ENCODE results near the gene FER.
"Not testable (repeated sequence)": the region's sequence is repeated elsewhere in the genome, so short reads cannot be mapped to it uniquely, and the experiment has no call there.

Gene FER

DNA sequence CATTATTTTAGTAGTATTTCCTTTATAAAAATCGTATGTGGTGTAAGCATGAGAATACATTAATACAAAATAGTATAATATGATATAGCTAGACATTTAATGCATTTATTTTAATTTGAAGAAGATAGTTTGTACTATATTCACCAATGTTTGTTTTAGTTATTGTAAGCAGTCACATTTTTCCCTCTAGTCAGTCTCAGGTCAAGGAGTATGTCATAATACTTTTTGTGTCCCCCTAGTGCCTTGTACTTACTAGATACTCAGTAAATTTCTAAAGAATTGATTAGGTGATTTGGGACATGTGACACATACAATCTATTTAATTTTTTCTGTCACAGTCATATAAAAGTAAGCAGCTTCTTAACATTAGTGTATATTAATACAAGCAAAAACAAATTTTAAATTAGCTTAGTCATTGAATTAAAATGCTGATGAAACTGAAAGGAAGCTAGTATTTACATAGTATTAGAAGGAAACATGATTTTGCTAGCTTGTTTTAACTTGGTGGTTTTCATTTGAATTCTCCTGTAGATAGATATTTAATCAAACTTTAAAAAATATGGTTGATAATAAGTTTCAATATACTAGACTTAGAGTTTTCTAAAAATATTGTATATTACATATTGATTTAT lies 242.2 kb downstream of the FER start:
- DNase-seq = no peak

DNA sequence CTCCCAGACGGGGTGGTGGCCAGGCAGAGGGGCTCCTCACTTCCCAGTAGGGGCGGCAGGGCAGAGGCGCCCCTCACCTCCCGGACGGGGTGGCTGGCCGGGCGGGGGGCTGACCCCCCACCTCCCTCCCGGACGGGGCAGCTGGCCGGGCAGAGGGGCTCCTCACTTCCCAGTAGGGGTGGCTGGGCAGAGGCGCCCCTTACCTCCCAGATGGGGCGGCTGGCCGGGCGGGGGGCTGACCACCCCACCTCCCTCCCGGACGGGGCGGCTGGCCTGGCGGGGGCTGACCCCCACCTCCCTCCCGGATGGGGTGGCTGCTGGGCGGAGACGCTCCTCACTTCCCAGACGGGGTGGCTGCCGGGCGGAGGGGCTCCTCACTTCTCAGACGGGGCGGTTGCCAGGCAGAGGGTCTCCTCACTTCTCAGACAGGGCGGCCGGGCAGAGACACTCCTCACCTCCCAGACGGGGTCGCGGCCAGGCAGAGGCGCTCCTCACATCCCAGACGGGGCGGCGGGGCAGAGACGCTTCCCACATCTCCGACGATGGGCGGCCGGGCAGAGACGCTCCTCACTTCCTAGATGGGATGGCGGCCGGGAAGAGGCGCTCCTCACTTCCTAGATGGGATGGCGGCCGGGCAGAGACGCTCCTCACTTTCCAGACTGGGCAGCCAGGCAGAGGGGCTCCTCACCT lies 244.8 kb downstream of the FER start:
- DNase-seq = not testable (repeated sequence)

DNA sequence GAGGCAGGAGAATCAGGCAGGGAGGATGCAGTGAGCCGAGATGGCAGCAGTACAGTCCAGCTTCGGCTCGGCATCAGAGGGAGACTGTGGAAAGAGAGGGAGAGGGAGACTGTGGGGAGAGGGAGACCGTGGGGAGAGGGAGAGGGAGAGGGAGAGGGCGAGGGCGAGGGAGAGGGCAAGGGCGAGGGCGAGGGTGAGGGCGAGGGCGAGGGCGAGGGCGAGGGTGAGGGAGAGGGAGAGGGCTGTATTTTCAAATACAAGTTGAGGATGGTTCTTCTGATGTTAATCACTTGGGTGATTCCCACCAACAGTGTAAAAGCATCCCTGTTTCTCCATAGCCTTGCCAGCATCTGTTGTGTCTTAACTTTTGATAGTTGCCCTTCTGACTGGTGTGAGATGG lies 245.7 kb downstream of the FER start:
- DNase-seq = not testable (repeated sequence)

DNA sequence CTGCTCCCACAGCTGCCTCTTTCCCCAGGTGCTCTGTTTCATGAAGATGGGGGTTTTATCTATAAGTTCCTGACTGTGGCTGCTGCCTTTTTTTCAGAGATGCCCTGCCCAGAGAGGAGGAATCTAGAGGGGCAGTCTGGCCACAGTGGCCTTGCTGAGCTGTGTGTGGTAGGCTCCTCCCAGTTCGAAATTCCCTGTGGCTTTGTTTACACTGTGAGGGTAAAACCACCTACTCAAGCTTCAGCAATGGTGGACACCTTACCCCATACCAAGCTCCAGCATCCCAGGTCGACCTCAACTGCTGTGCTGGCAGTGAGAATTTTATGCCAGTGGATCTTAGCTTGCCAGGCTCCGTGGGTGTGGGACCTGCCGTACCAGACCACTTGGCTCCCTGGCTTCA lies 250.0 kb downstream of the FER start:
- no peak for DNase-seq

DNA sequence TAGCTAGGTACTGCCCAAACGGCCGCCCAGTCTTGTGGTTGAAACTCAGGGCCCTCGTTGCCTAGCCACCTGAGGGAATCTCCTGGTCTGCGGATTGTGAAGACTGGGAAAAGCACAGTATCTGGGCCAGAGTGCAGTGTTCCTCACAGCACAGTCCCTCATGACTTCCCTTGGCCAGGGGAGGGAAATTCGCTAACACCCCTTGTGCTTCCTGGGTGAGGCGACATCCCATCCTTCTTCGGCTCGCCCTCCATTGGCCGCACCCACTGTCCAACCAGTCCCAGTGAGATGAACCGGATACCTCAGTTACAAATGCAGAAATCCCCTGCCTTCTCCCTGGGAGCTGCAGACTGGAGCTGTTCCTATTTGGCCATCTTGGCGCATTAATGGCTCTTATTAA lies 250.5 kb downstream of the FER start:
- DNase-seq = no peak

DNA sequence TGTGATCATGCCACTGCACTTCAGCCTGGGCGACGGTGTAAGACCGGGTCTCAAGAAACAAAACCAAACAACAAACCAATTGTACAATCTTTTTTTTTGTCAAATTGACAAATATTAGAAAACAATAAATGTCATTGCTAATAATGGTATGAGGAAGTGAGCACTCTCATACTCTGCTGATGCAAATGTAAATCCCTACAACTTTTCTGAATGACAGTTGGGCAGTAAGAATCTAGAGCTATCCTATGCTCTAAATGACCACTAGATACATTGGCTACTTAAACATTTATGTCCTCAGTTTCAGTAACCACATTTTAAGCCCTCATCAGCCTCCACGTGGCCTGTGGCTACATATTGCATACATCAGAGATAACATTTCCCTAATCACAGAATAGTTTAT lies 256.2 kb downstream of the FER start:
- DNase-seq = no peak

DNA sequence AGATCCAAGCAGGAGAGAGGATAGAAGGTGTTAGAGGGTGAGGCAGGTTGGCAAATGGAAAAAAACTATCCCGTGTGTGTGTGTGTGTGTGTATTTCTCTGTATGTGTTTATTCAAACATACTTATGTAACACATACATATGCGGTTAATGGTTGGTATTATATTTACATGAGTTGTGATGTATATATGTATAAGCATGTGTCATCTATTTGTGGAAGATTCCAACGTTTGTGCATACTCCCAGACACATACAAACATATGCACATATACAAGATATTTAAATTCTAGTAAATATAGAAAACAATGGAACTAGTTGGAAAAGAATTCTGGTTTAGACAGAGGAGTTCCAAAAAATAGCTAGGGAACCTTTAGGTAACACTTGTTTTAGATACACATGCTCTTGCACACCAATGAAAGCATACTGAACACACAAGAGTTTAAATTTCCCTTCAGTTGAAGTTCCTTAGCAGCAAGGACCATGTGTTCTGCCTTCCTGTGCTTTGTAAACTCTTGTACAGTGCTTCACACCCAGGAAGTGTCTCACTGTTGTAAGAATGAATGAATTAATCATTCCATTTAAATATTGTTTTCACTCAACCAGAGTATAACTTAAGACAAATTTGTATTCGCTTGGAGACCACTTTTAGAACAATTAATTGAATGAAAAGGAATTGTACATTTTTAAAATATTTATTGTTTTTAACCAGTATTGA lies 257.8 kb downstream of the FER start:
- no peak for DNase-seq

DNA sequence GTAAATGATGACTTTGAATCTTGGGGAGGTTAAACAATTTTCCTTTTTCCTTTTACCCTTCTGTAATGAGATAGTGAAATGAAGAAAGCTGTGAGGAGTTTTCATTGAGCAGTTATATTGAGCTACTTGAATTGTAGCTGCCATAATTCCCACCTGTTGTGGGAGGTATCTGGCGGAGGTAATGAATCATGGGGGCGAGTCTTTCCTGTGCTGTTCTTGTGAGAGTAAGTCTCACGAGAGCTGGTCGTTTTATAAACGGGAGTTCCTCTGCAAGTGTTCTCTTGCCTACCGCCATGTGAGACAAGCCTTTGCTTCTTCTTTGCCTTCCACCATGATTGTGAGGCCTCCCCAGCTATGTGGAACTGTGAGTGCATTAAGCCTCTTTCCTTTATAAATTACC lies 258.4 kb downstream of the FER start:
- DNase-seq = no peak

DNA sequence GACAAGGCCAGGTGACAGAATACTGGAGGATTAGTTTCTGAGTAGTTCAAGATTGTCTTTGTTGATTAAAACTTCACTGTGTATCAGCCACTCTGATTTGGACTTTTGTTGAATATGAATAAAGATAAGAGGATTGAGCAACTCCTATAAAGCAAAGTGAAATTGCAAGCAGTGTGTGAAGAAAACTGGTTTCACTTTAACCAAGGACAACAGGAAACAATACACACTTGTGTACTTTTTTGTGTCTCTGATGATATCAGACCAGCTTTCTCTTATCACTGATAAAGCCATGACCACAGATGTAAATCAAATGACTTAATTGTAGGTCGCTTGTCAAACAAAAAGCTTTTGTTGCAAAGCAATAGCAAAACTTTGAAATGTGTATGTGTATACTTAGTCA lies 268.6 kb downstream of the FER start:
- DNase-seq = no peak

DNA sequence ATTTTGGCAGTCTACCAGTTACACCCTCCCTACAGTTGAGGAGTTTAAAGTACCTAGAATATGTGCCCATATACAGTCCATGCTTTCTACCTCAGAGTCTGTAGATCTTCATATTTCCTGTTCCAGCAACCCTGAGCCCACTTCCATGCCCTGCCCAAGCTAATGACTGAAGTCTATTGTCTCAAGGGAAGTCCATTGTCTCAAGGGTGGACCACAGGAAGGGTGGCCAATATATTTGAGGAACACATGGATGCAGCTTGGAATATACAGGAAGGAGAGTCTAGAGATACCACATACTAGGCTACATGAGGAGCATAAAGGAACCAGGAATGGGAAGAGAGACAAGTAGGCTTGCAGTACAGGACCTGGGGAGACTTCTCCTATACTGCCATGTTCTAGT lies 274.4 kb downstream of the FER start:
- no peak for DNase-seq

DNA sequence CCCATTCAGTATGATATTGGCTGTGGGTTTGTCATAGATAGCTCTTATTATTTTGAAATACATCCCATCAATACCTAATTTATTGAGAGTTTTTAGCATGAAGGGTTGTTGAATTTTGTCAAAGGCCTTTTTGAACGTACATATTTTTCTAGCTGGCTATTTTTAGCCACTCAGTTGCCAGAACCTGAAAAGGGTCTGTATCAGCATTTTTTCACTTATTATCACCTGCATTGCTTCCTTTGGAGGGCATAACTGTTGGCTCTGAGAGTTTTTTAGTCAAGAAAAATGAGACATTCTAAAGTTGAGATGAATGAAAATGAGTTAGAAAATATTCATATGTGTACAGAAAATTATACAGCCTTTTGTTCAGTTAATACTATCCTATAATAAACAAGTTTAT lies 278.0 kb downstream of the FER start:
- not testable (repeated sequence) for DNase-seq

DNA sequence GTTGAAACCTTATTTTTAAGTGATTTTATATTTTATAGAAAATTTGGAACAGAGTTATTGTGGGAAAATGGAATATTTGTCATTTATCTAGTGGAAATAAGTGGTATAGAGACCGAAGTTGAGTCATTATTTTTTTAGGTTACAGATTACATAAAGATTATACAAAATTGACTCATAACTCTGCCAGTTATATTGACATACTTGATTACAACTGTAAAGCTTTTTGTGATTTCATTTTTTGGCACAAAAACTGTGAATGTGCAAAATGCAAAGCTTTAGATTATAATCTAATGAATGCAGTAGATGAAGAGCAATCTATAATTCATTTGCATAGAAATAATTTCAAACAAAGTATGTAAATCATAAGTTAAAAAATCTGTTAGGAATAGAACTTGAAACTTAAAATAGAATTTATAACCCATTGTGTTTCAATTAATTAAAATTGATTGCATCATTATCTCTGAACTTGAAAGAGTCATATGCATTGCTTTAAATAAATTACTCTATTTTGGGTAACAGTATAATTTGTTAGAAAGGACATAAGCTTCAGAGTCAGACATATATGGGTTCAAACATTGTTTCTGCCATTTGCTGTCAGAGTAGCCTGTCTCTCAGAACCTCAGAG lies 280.4 kb downstream of the FER start:
- DNase-seq = no peak

DNA sequence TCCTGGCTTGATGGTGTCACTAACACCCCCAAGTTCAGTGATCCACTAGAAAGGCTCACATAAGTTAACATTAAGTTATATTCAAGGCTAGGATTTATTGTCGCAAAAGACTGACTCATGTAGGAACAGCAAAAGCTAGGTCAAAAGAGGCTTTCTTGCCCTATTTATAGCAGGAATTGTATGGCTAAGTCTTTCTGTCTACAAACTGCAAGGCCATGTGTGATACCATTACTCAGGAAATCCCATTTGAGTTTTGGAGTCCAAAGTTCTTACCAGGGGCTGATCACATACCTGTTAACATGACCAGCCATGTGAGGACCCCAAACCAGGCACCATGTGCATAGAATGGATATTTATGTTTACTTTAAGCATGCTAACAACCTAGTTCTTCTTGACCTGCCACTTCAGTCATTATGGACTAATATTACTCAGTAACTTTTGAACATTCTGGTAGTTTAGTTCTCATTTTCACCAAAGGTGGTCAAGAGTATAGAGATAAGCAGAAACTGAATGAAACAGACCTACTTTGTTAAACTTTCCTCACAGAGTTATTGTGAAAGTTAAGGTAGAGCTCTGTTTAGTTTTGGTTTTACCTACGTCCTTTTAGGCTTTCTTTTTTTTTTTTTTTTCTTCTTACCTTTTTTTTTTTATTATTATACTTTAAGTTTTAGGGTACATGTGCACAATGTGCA lies 281.1 kb downstream of the FER start:
- no peak for DNase-seq

DNA sequence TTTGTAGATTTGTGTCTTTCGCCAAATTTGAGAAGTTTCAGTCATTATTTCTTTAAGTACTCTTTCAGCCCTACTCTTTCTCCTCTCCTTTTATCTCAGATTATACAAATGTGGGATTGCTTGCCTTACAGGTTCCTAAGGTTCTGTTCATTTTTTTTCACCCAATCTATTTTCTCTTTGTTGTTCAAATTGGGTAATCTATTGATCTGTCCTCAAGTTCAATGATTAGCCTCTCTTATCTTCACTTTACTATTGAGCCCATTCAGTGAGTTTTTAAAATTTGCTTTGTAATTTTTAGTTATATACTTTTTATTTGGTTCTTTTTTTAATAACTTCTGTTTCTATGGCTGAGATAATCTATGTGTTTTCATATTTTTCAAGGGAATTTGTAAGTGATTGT lies 282.1 kb downstream of the FER start:
- DNase-seq = no peak

DNA sequence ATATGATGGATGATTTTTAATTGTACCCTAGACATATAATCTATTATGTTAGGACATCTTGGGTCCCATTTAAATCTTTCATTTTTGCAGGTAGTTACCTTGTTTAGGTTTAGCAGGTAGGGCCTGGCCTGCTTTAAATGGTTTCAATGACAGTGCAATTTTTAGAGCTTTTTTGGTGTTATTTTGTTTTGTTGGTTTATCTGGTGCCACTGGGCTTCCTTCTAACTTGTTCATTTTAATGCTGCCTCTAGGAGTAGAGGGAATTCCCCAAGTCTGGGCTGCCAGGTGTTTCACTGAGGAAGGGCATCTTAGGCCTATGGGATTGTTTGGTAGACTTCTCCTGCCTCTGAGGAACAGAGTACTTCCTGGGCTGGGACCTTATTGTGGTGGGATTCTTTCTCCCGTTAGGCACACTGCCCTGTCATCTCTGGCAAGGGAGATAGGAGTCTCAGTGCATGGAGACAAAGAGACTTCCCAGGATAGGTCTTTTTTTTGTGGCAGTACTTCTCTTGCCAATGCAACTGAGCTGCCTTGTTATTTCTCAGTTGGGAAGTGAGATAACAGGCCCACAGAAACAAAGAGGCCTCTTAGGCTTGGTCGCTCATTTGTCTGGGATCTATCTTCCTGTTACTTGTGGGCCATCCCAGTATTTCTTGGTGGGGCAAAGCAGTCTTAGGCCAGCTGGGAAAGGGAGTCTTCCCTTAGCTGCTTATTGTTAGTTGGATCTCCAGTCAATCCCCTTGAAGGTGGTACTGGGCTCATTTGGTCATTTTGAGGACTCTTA lies 282.9 kb downstream of the FER start:
- DNase-seq = no peak

DNA sequence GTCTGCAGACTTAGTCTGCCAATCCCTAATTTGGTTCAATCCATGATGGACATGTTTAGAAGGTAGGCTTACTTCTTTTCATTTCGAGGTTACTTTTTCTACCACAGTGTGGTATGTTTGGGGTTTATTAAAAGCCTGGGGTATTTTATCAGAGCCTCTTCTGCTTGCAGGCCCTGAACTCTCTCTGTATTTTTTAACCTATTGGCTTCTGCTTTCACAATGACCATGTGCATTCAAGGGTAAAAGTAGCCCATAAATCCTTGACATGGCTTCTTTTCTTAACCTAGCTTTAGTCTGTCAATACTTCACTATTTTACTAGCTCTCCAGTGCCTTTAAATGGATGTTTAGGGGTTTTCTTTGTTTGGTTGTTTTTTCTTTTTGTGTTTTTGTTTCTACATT lies 286.6 kb downstream of the FER start:
- DNase-seq = no peak

DNA sequence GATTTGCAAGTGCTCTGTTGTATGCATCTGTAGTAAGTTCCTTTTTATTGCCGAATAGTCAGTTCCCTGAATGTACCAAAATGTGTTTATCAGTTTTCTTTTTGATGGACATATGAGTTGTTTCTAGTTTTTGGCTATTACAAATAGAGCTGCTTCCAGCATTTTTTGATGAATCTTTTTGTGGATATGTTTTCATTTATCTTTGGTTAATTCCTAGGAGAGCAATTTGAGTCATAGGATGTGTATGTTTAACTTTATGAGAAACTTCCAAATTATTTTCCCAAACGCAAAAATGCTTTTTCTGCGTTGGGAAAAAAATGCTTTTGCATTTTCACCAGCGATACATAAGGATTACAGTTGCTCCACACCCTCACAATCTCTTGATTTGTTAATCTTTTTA lies 287.7 kb downstream of the FER start:
- DNase-seq = no peak

DNA sequence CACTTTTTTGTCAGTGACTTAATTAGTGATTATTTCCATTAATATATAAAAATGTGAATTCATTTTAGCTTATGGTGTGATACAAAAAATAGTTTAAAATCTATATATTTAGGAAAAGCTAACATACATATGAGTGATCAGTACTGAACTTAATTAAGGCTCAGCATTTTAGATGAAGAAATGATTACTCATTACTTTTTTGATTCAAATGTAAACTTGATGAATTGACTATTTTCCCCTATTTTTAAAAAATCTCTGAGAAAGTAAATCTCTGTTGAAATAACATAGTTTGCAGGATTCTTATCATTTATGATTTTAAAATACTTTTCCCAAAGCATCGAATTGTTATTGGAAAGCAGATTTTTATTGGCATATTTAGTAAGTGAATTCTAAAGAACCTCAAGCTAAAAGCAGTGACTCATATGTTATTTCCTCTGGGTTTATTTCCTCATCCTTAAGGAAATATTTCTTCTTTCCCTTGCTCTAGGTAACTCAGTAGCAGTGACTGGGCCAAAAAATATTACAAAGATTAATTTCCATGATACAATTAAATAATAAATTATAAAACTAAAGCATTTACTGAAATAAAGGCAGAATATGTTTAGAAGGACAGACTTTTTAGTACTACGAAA lies 290.6 kb downstream of the FER start:
- DNase-seq = no peak

DNA sequence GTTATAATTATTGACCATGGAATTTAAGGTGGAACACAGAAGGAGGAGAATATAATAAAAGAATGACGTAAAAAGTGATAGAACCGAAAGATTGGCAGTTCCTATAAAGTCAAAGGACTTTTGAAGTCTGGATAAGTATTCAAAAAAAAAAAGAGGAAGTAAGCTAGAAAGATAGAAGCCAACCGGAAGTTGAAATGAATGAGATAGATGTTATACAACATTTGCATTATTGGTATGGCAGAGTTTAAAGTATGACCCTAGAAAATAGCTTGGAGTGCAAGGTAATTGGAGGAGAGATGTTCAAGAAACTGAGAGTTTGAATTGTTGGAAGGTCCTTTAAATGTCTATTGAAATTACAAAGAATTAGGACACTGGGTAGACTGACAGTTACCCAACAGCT lies 293.6 kb downstream of the FER start:
- no peak for DNase-seq

DNA sequence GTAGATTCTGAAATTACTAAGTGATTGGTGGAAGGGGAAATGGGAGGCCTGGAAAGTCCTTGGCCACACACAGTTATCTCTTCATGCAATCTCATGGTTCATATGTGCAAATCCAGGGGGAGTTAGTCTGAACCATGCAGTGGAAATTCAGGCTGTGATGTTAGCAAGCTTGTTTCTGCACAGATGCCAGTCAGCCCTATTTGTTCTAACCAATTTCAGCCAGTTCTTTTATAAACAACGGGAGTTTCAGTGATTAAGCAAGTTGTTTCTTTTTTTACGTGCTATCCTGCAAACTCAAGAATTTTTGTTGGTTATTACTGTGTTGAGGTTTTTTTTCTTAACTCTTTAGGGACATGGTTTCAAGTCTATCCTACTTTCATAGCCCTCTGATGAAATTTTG lies 298.0 kb downstream of the FER start:
- DNase-seq = no peak

DNA sequence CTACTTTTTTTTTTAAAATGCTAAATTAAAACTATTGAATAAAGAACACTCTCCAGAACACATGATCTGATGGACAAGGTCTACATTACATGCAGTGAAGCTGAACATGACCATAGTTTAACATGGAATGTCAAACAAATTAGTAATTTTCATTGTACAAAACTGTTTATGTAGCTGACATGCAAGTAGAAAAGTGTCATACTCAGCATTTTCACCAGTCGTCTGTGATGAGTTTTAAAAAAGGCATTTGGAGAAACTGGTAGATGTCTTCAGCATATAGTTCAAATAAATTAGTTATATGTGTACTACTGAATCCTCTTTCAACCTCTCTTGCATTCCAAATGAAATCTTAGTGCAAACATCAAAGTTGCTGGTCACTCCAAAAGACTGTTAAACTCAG lies 301.9 kb downstream of the FER start:
- DNase-seq = no peak

DNA sequence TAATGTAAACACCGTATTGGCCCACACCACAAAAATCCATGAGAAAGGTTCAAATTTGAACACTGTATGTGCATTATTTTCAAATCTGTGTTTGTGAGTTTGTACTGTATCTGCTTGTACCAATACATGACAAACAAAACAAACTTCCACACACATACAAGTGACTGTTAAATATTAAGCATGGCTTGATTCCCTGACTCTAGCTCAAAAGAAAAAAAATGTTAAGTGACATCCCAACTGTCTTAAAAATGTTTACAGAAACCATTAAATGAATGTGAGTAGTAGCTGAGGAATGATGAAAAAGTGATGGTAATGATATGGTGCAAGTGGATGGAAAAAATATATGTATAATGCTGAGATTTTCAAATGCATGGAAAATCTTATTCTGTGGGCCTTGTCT lies 302.6 kb downstream of the FER start:
- not testable (repeated sequence) for DNase-seq

All from activated CD8-positive, alpha-beta memory T cell treated with anti-CD3 and anti-CD28 coated beads, Interleukin-2, amount 50 U/mL, for 48 hours (primary cell).